ENCODE data around the gene RAB11FIP4.
A peak's percentile ranks its signal among the peaks of the same experiment; 100 is the strongest.

The RAB11FIP4 gene

DNA sequence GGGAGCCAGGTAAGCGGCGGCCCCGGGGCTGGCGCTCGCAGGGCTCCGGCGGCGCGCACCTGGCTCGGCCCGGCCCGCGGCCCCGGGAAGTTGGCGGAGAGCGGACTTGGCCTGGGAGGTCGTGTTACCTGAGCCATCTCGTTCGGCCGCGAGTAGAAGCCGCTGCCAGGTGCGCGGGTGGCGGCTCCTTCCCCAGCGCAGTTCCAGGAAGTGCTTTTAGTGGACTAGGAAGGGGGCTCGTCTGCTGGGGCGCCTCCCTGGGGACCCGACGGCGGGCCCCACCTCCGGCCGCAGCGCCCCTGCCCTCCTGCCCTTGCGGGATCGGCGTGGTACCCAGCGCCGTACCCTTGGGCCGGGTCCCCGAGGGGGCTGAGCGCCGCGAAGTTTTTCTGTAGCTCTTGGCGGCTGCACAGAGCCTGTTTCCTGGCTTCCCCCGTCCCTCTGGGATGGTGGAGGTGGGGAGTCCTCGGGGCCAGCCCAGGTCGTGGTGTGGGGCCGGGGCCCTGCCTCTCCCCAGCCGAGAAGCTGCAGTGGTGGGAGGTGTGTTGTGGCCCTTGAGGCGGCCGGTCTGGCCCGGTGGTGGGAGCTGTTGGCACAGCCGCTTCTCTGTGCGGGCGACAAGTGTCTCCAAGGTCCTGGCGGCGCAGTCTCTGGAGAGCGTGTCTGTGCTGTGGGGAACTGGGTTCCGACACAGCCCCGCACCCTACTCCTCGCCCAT lies 96.9 kb downstream of the RAB11FIP4 start (continued):
- TF ChIP-seq ZFP37 (tag by site-specific recombination; IDR thresholded peaks at IDR 0.05) (no peak), ZNF174 (tag by site-specific recombination; IDR thresholded peaks at IDR 0.05) (no peak), ZNF692 (tag by site-specific recombination; IDR thresholded peaks at IDR 0.05) (peak; percentile 86), ZNF747 (tag by site-specific recombination; IDR thresholded peaks at IDR 0.05) (no peak), RBAK (tag by site-specific recombination; IDR thresholded peaks at IDR 0.05) (no peak), ZNF704 (tag by site-specific recombination; IDR thresholded peaks at IDR 0.05) (no peak), IKZF3 (tag by site-specific recombination; IDR thresholded peaks at IDR 0.05) (no peak), KLF10 (tag by site-specific recombination; IDR thresholded peaks at IDR 0.05) (0 out of 2 replicates have a peak, but pooled peaks have one; percentile 64), KLF7 (tag by site-specific recombination; IDR thresholded peaks at IDR 0.05; ENCODE audit: borderline replicate concordance) (no peak), ZNF510 (tag by site-specific recombination; IDR thresholded peaks at IDR 0.05; ENCODE audit: insufficient replicate concordance) (no peak), ZNF529 (tag by site-specific recombination; IDR thresholded peaks at IDR 0.05; ENCODE audit: insufficient replicate concordance) (no peak), ZNF548 (tag by site-specific recombination; IDR thresholded peaks at IDR 0.05) (no peak), TCF7L2 (IDR thresholded peaks at IDR 0.05; ENCODE audit: borderline replicate concordance, low read depth, low read length) (no peak), ZNF623 (tag by site-specific recombination; IDR thresholded peaks at IDR 0.05) (no peak), ZNF555 (tag by site-specific recombination; conservative IDR thresholded peaks at IDR 0.05) (no peak), HOXD13 (CRISPR knock-in tag; IDR thresholded peaks at IDR 0.05; ENCODE audit: borderline replicate concordance) (no peak), ZNF701 (tag by site-specific recombination; IDR thresholded peaks at IDR 0.05) (no peak), ZNF202 (tag by site-specific recombination; IDR thresholded peaks at IDR 0.05; ENCODE audit: borderline replicate concordance) (no peak), ZBTB17 (tag by site-specific recombination; IDR thresholded peaks at IDR 0.05) (no peak), ZSCAN23 (tag by site-specific recombination; IDR thresholded peaks at IDR 0.05) (no peak), ZNF302 (tag by site-specific recombination; IDR thresholded peaks at IDR 0.05; ENCODE audit: low read depth) (no peak), ZNF639 (tag by site-specific recombination; IDR thresholded peaks at IDR 0.05) (no peak), ZNF777 (tag by site-specific recombination; IDR thresholded peaks at IDR 0.05; ENCODE audit: borderline replicate concordance) (0 out of 2 replicates have a peak, but pooled peaks have one; percentile 48), ZSCAN30 (tag by site-specific recombination; IDR thresholded peaks at IDR 0.05) (no peak), ZNF514 (tag by site-specific recombination; IDR thresholded peaks at IDR 0.05) (no peak)
- TF ChIP-seq, protein P1, sequence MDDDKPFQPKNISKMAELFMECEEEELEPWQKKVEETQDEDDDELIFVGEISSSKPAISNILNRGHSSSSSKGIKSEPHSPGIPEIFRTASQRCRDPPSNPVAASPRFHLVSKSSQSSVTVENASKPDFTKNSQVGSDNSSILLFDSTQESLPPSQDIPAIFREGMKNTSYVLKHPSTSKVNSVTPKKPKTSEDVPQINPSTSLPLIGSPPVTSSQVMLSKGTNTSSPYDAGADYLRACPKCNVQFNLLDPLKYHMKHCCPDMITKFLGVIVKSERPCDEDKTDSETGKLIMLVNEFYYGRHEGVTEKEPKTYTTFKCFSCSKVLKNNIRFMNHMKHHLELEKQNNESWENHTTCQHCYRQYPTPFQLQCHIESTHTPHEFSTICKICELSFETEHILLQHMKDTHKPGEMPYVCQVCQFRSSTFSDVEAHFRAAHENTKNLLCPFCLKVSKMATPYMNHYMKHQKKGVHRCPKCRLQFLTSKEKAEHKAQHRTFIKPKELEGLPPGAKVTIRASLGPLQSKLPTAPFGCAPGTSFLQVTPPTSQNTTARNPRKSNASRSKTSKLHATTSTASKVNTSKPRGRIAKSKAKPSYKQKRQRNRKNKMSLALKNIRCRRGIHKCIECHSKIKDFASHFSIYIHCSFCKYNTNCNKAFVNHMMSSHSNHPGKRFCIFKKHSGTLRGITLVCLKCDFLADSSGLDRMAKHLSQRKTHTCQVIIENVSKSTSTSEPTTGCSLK (tag by site-specific recombination; IDR thresholded peaks at IDR 0.05), result no peak
- TF ChIP-seq, protein P2, sequence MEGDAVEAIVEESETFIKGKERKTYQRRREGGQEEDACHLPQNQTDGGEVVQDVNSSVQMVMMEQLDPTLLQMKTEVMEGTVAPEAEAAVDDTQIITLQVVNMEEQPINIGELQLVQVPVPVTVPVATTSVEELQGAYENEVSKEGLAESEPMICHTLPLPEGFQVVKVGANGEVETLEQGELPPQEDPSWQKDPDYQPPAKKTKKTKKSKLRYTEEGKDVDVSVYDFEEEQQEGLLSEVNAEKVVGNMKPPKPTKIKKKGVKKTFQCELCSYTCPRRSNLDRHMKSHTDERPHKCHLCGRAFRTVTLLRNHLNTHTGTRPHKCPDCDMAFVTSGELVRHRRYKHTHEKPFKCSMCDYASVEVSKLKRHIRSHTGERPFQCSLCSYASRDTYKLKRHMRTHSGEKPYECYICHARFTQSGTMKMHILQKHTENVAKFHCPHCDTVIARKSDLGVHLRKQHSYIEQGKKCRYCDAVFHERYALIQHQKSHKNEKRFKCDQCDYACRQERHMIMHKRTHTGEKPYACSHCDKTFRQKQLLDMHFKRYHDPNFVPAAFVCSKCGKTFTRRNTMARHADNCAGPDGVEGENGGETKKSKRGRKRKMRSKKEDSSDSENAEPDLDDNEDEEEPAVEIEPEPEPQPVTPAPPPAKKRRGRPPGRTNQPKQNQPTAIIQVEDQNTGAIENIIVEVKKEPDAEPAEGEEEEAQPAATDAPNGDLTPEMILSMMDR (tag by site-specific recombination; IDR thresholded peaks at IDR 0.05), result no peak
- TF ChIP-seq, protein P3, sequence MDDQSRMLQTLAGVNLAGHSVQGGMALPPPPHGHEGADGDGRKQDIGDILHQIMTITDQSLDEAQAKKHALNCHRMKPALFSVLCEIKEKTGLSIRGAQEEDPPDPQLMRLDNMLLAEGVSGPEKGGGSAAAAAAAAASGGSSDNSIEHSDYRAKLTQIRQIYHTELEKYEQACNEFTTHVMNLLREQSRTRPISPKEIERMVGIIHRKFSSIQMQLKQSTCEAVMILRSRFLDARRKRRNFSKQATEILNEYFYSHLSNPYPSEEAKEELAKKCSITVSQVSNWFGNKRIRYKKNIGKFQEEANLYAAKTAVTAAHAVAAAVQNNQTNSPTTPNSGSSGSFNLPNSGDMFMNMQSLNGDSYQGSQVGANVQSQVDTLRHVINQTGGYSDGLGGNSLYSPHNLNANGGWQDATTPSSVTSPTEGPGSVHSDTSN (CRISPR knock-in tag; IDR thresholded peaks at IDR 0.05), result no peak
- TF ChIP-seq, protein P4, sequence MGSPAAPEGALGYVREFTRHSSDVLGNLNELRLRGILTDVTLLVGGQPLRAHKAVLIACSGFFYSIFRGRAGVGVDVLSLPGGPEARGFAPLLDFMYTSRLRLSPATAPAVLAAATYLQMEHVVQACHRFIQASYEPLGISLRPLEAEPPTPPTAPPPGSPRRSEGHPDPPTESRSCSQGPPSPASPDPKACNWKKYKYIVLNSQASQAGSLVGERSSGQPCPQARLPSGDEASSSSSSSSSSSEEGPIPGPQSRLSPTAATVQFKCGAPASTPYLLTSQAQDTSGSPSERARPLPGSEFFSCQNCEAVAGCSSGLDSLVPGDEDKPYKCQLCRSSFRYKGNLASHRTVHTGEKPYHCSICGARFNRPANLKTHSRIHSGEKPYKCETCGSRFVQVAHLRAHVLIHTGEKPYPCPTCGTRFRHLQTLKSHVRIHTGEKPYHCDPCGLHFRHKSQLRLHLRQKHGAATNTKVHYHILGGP (tag by site-specific recombination; IDR thresholded peaks at IDR 0.05), result no peak

All from HEK293 (cell line).